ENCODE data around the gene ARHGAP29.

ARHGAP29 gene, protein sequence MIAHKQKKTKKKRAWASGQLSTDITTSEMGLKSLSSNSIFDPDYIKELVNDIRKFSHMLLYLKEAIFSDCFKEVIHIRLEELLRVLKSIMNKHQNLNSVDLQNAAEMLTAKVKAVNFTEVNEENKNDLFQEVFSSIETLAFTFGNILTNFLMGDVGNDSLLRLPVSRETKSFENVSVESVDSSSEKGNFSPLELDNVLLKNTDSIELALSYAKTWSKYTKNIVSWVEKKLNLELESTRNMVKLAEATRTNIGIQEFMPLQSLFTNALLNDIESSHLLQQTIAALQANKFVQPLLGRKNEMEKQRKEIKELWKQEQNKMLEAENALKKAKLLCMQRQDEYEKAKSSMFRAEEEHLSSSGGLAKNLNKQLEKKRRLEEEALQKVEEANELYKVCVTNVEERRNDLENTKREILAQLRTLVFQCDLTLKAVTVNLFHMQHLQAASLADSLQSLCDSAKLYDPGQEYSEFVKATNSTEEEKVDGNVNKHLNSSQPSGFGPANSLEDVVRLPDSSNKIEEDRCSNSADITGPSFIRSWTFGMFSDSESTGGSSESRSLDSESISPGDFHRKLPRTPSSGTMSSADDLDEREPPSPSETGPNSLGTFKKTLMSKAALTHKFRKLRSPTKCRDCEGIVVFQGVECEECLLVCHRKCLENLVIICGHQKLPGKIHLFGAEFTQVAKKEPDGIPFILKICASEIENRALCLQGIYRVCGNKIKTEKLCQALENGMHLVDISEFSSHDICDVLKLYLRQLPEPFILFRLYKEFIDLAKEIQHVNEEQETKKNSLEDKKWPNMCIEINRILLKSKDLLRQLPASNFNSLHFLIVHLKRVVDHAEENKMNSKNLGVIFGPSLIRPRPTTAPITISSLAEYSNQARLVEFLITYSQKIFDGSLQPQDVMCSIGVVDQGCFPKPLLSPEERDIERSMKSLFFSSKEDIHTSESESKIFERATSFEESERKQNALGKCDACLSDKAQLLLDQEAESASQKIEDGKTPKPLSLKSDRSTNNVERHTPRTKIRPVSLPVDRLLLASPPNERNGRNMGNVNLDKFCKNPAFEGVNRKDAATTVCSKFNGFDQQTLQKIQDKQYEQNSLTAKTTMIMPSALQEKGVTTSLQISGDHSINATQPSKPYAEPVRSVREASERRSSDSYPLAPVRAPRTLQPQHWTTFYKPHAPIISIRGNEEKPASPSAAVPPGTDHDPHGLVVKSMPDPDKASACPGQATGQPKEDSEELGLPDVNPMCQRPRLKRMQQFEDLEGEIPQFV

DNA sequence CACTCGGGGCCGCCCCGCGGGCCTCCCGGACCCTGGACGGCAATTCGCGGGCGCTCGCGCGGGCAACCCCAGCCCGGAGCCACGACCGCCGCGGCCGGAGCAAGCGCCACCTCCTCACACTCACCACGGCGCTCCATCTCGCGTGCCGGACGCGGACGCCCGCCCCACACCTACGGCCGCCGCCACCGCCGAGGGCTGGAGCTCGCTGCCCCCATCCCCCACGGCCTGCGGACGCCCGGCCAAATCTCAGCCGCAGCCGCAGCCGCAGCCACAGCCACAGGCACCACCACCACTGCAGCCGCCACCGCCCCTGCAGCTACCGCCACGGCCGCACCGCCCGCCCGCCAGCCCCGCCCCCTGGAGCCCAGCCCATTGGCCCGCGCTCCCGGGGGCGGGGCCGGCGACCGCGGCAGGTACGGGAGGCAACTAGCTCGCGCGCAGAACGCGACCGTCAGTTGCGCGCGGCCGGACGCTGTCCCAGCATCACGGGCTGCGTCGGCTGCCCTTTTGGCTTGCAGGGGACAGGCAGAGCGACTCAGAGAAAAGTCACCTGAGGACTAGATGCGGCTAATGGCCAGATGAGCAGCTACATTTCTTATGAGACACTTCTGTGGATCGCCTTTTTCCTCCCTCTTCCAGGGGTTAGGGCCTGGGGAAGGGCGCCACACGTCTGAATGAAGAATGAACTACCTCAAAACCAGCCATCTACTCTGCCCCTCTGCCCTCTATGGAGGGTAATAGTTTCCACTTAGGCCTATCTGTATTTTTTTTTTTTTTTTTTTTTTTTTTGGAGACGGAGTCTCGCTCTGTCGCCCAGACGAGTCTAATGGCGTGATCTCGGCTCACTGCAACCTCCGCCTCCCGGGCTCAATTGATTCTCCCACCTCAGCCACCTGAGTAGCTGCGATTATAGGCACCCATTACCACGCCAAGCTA is at the start of gene ARHGAP29:
Gene ARHGAP29, minus strand, starts transcription at position 294 of the 936 bp plus-strand sequence. CDS start 5,973 bp downstream, outside the sequence.
- DNase-seq: no peak

DNA sequence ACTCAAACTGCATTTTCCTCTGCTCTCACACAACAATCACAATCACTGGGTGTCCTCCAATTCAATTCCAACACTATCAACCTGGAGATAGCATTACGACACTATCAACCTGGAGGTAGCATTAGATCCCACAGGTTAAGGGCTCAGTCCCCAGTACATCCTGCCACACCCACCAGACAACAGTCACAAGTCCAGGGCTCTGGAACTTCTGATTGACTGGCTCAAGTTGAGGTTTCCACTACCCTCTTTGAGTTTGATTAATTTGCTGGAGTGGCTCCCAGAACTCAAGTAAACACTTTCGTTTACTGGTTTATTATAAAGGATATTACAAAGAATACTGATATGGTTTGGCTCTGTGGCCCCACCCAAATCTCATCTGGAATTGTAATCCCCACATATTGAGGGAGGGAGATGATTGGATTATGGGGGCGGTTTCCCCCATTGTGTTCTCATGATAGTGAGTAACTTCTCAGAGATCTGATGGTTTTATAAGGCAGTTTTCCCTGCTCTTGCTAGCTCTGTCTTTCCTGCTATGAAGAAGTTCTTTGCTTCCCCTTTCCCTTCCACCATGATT is 49.6 kb upstream of the ARHGAP29 start:
- DNase-seq: no peak

DNA sequence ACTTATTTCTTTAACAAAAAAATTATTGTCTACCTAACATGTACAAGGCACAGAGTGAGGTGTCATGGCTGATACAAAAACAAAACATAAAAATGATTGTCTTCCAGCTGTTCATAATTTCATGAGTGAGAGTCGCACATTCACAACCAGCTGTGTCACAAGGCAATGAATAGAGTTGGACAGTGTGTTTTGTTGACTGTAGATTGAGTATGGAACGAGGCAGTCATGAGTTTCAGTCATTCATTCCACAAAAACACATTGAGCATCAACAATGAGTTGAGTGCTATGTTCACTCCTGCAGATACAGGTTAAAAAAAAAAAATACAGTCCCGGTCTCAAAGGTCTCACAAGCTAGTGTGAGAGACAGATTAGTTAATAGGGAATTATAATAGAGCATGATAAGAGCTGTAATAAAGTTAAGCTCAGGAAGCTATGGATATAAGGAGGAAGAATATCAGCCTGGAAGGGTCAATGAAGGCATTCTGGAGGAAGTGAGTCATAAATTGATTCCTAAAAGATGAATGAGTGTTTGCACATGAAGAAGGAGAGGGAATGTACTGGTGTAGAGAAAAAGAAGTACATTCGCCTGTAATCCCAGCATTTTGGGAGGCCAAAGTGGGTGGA is 47.8 kb upstream of the ARHGAP29 start:
- no peak for DNase-seq

DNA sequence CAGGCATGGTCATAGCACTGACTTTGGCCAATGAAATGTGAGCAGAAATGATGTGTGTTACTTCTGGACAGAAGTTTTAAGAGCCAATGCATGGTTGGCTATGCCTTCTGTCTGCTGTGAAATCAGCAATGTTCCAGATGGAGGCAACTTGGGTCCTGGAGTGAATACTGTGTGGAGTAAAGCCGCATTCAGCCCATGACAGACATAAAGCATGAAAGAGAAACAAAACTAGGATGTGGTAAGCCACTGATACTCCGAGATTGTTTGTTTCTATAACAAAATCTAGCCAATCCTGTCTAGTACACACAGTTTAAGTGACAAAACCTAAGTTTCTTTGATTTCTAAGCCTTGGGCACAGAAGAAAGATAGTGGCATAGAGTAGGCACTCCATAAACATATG is 47.1 kb upstream of the ARHGAP29 start:
- DNase-seq: no peak

DNA sequence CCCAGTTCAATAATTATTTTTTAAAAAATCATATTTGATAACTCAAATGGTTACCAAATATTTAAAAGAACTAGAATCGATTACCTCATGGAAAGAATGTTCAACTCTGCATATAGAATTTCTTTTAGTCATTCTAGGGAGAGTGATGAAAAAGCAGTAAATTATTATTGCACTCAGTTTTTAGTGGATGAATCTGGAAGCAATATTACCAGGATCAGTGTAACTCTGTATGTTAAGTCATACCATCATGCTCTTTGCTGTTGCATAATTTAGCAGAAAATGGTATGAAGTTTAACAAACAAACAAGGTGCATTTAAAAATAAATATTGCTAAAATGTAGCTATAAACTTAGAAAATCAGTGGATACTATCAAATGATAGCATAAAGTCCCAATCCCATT is 46.1 kb upstream of the ARHGAP29 start:
- no peak for DNase-seq

DNA sequence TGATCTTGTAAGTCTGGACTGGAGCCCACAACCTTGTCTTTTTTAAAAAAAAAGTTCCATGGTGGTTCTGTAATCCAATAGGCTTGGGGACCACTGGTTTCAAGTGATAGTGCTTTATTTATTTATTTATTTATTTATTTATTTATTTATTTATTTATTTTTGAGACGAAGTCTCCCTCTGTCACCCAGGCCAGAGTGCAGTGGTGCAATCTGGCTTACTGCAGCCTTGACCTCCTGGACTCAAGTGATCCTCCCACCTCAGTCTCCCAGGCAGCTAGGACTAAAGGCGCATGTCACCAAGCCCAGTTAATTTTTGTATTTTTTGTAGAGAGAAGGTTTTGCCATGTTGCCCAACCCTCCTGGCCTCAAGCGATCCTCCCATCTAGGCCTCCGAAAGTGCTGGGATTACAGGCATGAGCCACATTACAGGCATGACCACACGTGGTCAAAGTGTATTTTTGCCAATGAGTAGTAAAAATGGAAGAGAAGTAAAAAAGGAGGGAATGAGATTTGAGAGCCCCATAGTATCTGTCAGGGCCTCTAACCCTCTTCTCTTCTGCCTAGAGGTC is 44.8 kb upstream of the ARHGAP29 start:
- no peak for DNase-seq

DNA sequence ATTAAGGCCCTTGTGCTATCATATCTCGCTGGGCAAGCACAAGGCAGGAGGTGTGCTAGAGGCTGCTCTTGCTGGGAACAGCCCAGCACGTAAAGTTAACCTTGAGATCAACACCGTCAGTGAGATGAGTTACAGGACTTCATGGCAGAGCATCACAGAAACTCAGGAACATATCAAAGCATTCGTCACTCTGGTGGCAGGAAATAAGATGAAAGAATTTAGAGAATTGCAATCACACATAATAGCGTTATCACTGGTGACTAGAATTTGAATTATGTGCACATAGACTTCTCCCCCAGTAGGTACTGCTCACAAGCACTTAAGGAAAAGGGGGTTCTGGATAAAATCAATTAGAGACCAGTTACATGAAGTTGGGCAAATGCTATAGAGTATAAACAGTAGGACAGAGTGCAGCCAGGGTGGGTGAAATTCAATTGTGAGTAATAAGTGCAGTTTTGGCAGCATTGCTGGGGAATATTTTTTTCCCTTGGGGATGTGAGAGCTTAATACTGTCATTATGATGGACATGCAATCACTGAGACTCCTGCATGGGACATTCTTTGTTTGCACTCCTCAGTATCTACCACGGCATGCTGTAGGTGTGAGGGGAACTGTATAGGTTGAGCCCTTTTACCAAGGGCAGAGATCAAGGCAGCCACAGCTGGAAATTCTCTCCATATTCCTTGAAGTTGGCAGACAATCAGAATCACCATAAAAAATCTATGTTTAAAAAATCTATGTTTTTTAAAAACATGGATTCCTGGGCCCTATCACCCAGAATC is 44.2 kb upstream of the ARHGAP29 start:
- DNase-seq: no peak

DNA sequence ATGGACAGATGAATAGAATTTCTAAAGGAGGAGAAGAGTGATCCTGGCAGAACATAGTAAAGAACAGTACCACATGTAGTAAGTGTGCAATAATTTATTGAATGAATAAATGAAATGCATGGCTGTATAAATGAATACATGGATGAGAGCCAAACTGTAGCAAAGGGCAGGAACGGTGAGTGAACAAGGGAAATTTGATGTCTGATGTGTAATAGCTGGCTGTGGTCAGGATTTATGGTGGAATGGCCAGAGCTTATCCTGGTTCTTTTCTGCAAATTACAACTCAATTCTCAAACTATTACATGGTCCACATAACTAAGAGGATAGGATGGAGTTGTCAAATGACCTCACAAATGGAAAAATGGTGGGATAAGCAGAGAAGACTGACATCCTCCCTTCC is 43.2 kb upstream of the ARHGAP29 start:
- no peak for DNase-seq

DNA sequence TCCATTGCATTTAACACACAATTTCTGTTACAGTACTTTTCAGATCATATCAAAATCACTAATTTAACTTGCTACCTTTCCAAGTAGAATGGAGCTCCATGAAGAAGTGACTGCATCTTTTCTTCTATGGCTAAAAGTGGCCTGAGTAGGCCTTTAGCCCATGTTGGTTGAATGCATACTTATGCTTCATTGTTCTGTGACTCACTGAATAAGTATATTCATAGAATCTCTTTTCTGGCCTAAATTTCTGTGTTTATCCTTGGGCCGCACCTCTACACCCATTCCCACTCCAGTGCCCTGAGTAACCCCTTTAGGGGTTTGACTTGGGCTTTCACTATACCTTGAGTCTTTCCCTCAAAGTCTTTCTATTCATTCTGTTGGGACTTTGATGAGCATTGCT is 42.1 kb upstream of the ARHGAP29 start:
- no peak for DNase-seq

DNA sequence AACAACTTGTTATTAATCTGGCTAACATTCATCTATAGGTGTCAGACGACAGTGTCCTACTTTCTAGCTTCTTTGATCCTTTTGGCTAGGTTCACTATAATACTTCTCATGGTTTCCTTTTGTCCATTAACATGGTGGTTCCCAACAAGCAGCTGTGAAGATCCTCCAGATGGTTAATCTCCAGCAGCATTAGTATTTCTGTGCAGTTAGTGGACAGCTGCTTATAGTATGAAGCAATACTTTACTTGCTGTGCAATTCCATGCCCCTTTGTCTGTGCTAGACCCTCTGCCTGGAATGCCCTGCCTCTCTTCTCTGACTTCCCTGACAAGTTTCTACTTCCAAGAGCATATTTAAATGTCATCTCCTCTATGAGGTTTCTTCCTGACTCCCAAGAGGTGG is 41.7 kb upstream of the ARHGAP29 start:
- DNase-seq: no peak

DNA sequence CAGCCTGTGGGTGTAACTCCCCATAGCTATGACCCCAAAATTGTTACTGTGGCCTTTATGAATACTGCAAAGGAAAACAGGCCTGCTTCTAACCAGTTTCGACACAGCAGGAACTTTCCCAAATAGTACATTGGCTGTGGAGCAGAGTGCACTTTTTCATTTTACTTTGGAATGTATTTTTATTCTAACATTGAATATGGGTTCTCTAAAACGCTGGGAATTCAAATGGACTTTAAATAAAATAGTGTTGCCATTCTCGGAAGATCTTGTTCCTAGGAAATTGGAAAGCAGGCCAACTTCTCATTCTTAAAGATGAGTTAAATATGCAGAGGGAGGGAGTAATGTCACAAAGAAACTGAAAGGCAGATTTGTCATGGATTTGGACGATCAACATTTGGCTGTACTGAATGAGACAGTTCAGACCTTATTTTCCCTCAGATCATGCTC is 39.6 kb upstream of the ARHGAP29 start:
- DNase-seq: no peak

DNA sequence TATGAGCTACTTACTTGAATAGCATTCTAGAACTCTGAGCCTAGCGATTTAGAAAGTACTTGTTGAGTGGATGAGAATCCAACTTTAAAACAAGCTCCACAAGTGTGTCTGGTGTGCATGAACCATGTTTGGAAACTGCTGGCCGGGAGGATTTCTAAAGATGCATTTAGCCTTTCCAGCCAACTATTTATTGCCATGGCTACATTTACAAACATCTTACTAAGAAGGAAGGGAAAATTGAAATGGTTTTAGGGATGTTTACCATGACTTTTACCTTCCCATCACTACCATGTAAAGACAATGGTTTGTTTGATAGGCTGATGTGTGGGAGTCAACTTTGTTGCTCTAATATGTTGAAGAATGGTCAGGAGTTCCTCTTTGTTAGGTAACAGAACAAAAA is 37.7 kb upstream of the ARHGAP29 start:
- no peak for DNase-seq

DNA sequence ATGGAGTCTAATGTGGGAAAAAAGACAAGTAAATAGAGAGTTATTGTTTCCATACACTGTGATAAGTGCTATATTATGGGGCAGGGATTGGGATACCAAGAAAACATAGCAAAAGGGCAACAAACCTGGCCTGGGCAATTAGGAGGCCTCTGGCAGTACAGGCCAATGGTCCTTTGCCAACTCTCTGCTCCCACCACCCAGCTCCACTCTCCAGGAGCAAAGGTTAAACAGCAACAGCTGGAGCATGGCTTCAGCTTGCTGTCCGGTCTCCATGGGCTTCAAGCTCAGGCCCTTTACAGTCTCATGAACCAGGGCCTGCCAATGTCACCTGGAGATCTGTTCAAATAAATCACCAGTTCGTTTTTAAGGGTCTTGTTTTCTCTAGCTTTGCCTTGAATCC is 37.2 kb upstream of the ARHGAP29 start:
- no peak for DNase-seq

DNA sequence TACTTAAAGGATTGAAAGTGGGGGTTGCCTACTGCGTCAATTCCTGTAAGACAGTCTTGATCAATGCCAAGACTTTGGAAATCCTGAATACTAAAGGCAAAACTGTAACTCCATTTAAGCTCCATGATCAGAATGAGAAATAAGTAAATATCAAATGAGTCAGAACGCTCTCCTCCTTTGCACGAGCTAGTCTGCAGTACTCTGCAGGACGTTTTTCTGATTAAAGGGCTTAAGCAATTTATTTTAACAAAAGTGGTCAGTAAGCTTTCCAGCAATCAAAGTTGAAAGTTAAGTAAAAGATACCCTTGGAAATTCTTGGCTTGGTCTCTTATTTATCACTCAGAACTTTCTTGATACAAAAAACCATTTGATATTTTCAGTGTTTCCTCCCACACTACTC is 35.7 kb upstream of the ARHGAP29 start:
- no peak for DNase-seq

DNA sequence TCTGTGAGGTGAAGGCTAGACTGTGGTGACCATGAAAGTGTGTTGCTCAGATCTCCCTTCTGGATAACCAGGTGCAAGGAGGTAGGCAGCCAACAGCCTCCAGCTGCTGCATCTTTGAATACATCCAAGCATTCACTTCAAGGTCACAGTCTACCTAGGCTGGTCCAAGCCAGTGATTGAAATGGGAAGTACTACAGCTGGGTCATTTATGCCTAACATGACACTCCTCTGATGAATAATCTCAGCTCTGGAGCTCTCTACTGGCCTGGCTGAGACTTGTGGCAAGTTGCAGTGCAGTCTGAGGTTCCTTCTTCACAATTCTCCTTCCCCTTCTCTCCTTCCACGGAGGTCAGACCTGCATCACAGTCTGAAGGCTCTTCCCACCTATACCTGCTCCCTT is 35.0 kb upstream of the ARHGAP29 start:
- no peak for DNase-seq

DNA sequence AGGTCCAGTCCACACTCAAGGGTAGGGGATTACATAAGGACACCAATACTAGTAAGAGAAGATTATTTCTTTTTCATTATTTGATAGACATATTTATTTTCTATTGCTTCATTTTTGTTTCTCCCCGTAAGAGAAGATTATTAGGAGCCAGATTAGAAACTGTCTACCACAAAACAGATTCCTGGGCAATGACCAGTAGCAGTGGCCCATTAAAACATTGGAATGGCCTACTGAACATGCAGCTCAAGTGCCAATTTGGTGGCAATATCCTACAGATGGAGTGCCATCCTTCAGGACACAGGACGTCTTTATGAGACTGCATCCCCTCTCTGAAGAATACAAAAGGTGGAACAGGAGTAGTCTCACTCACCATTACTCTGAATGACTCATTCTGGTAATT is 34.0 kb upstream of the ARHGAP29 start:
- no peak for DNase-seq

DNA sequence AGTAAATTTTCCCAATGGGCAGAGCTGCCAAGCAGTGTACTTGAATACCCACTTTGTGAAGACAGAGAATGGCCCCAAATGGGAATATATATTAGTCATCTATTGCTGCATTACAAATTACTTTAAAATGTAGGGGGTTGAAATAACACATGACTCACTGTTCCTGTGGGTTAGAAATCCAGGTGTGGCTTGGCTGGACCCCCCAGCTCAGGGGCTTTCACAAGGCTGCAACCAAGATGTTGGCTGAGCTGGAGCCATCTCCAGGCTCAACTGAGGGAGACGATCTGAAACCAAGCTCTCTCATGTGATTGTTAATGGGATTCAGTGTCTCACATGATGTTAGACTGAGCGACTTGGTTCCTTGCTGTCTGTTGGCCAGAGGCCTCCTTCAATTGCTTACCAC is 33.4 kb upstream of the ARHGAP29 start:
- DNase-seq: no peak

DNA sequence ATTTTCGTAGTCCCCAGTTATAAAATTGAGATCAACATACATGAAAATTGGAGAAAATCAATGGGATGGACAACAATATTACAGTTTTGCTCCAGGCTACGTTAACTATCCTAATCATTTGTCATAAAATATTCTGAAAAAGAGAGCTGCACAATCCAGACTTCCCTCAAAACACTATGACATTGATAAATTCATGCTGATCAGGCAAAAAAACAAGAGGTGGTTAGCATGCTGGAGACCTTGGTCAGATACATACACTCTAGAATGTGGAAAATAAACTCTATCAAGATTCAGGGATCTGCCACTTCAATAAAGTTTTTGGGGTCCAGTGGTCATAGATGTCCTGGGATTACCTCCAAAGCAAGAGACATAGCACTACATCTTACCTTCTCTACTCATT is 32.5 kb upstream of the ARHGAP29 start:
- no peak for DNase-seq

DNA sequence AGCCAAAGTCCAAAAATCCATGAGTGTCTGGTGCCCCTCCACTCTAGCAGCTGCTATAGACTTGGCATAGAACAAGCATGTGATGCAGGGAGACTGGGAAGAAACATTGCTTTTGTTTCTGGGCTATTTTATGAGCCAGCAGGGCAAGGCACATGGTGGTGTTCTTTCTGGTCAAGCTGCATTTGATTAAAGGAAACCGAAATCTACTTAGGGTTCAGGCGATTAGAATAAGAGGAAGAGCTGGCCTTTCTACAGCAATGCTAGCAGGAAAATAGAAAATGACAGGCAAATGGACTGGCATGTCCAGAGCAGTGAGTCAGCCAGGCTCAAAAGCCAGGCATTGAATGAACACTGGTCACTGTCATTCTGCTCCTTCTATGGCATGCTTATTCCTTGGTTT is 28.5 kb upstream of the ARHGAP29 start:
- no peak for DNase-seq

DNA sequence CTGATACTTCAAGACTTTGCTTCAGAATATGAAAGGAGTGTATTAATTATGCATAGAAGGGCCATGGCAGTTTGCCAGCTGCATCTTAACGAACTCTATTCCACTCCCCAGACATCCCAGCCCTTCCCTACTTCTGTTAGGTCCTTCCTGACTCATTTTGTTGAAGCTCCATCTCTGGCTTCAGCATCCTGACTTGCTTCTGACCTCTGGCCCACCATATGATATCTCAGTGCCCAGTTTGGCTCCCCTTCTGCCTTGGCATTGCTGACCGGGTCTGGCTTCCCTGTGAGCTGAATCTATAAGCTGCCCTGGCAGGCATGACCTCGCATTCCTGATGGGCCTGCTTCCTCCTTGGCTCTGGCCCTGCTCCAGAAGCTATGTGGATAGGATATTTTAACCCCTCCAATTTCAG is 27.6 kb upstream of the ARHGAP29 start:
- DNase-seq: no peak
